K562 (cell line): ENCODE measurements around the gene CBX4.

Experiments
- ELF4 ChIP-seq: fragments of 450-650 bp; formaldehyde crosslinking; IDR thresholded peaks from 2 replicates; pipeline ENCODE4 v1.4.0; 2022; ENCODE audit warnings: missing genetic modification characterization
- ILK ChIP-seq: fragments of 450-650 bp; IDR thresholded peaks from 2 replicates; pipeline ENCODE4 v1.6.1; 2016; ENCODE audit warnings: missing genetic modification characterization, low read depth, mild to moderate bottlenecking, missing compliant biosample characterization, moderate library complexity, borderline replicate concordance
- SP1 ChIP-seq: sonication (generic); formaldehyde crosslinking; IDR thresholded peaks from 2 replicates; pipeline ENCODE4 v1.8.1; 2022; ENCODE audit warnings: mild to moderate bottlenecking, missing genetic modification reagents
- ZKSCAN8 ChIP-seq: fragments of 200-800 bp; sonication (Bioruptor generic); IDR thresholded peaks from 2 replicates; pipeline ENCODE4 v1.6.1; 2016; ENCODE audit warnings: missing genetic modification characterization, missing compliant biosample characterization
- ZNF239 ChIP-seq: fragments of 250-450 bp; sonication (Bioruptor Pico); IDR thresholded peaks from 2 replicates; pipeline ENCODE4 v1.4.0; 2020; ENCODE audit warnings: mild to moderate bottlenecking
- ZNF395 ChIP-seq: fragments of 200-800 bp; sonication (Bioruptor generic); IDR thresholded peaks from 2 replicates; pipeline ENCODE4 v1.6.1; 2017; ENCODE audit warnings: missing genetic modification characterization, missing compliant biosample characterization
- ZNF79 ChIP-seq: fragments of 250-450 bp; sonication (Bioruptor Pico); IDR thresholded peaks from 2 replicates; pipeline ENCODE4 v1.4.0; 2020; ENCODE audit warnings: low read depth, mild to moderate bottlenecking, moderate library complexity

GRCh38 chr17:79850571-79851460 is 11.6 kb upstream of the CBX4 start:
- TF ChIP-seq ILK (tag) (no peak), SP1 (CRISPR knock-in tag) (no peak), ZNF79 (no peak), ZKSCAN8 (CRISPR knock-in tag) (no peak), ZNF239 (CRISPR knock-in tag) (no peak), ZNF395 (CRISPR knock-in tag) (no peak), ELF4 (CRISPR knock-in tag) (no peak)
